Posterior cingulate gyrus (tissue), 11 donors: ENCODE measurements around the gene AICDA.
"Not testable (repeated sequence)": the region's sequence is repeated elsewhere in the genome, so short reads cannot be mapped to it uniquely, and the experiment has no call there.

Source experiments
- DNase-seq, 10 donors: peaks; one replicate each; pipeline versions ENCODE4 v3.0.0 to v3.0.0-alpha.2; 2020 to 2021; ENCODE audit warnings: mixed read lengths in 3 of 10
- intact Hi-C: fragments of 100-400 bp; cut with DNase I; formaldehyde crosslinking; loops from one replicate; pipeline ENCODE4 v1.15.1; 2023

The AICDA gene

GRCh38 chr12:8615206-8615605 is 2.5 kb upstream of the AICDA start:
- DNase-seq: no peak
- intact Hi-C loops: no loop called here

- intact Hi-C loops, DNase-seq: not testable (repeated sequence)
Measured at GRCh38 chr12:8613881-8614280, 1.2 kb upstream of the AICDA start.

GRCh38 chr12:8609061-8609570 is 3.5 kb downstream of the AICDA start:
- intact Hi-C loops: loop anchor here (2.0 kb wide), 1 partner anchor 64 kb away; no protein-coding TSS in a partner anchor

GRCh38 chr12:8606890-8607289 is 5.8 kb downstream of the AICDA start:
- no peak for DNase-seq
- intact Hi-C loops: no loop called here

More at GRCh38 chr12:8609061-8609570, 3.5 kb downstream of the AICDA start:
- DNase-seq: peak in 3 of 10 donors; percentile 17 to 18 (median 18)

- peak in 2 of 10 donors; percentile 53 to 76 for DNase-seq
- intact Hi-C loops: no loop called here
Measured at GRCh38 chr12:8605057-8605456, 7.6 kb downstream of the AICDA start.

GRCh38 chr12:8603856-8604255 is 8.8 kb downstream of the AICDA start:
- intact Hi-C loops: no loop called here
- DNase-seq: no peak

GRCh38 chr12:8603286-8603685 is 9.4 kb downstream of the AICDA start:
- intact Hi-C loops: no loop called here

GRCh38 chr12:8596561-8596960 is 16.1 kb downstream of the AICDA start:
- intact Hi-C loops: no loop called here
- DNase-seq: no peak

More at GRCh38 chr12:8603286-8603685, 9.4 kb downstream of the AICDA start:
- no peak for DNase-seq

- intact Hi-C loops: no loop called here
- no peak for DNase-seq
Measured at GRCh38 chr12:8594072-8594471, 18.6 kb downstream of the AICDA start.

GRCh38 chr12:8593246-8593645 is 19.4 kb downstream of the AICDA start:
- intact Hi-C loops: no loop called here
- DNase-seq: no peak

- DNase-seq: no peak
- intact Hi-C loops: no loop called here
Measured at GRCh38 chr12:8590842-8591545, 21.7 kb downstream of the AICDA start.

GRCh38 chr12:8589679-8590078 is 23.0 kb downstream of the AICDA start:
- intact Hi-C loops: no loop called here
- no peak for DNase-seq

GRCh38 chr12:8584478-8584877 is 28.2 kb downstream of the AICDA start:
- intact Hi-C loops, DNase-seq: not testable (repeated sequence)

- DNase-seq: peak in 6 of 10 donors; percentile 15 to 87 (median 62)
- intact Hi-C loops: no loop called here
Measured at GRCh38 chr12:8584004-8584403, 28.7 kb downstream of the AICDA start.

GRCh38 chr12:8581098-8581784 is 31.4 kb downstream of the AICDA start:
- DNase-seq: no peak
- intact Hi-C loops: no loop called here

- intact Hi-C loops: no loop called here
- no peak for DNase-seq
Measured at GRCh38 chr12:8577879-8578278, 34.8 kb downstream of the AICDA start.

GRCh38 chr12:8572507-8572906 is 40.2 kb downstream of the AICDA start:
- DNase-seq: no peak
- intact Hi-C loops: no loop called here

- no peak for DNase-seq
- intact Hi-C loops: no loop called here
Measured at GRCh38 chr12:8566525-8566924, 46.1 kb downstream of the AICDA start.

- intact Hi-C loops, DNase-seq: not testable (repeated sequence)
Measured at GRCh38 chr12:8566052-8566451, 46.6 kb downstream of the AICDA start.

- intact Hi-C loops: no loop called here
- DNase-seq: no peak
Measured at GRCh38 chr12:8564656-8565055, 48.0 kb downstream of the AICDA start.

GRCh38 chr12:8563356-8563755 is 49.3 kb downstream of the AICDA start:
- DNase-seq: no peak
- intact Hi-C loops: no loop called here

GRCh38 chr12:8562310-8562709 is 50.3 kb downstream of the AICDA start:
- DNase-seq: no peak
- intact Hi-C loops: no loop called here
